ENCODE results near the gene GSDMA.

DNA sequence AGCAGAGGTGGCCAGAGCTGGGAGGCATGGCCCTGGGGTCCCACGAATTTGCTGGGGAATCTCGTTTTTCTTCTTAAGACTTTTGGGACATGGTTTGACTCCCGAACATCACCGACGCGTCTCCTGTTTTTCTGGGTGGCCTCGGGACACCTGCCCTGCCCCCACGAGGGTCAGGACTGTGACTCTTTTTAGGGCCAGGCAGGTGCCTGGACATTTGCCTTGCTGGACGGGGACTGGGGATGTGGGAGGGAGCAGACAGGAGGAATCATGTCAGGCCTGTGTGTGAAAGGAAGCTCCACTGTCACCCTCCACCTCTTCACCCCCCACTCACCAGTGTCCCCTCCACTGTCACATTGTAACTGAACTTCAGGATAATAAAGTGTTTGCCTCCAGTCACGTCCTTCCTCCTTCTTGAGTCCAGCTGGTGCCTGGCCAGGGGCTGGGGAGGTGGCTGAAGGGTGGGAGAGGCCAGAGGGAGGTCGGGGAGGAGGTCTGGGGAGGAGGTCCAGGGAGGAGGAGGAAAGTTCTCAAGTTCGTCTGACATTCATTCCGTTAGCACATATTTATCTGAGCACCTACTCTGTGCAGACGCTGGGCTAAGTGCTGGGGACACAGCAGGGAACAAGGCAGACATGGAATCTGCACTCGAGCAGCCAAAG, 54.7 kb downstream of the GSDMA start:
- TF ChIP-seq CTCF (IDR thresholded peaks at IDR 0.05; ENCODE audit: low read depth, low read length) (no peak), EZH2phosphoT487 (IDR thresholded peaks at IDR 0.05; ENCODE audit: low read depth) (no peak)
